ENCODE data around the gene PEX11G.
"Not testable (repeated sequence)": the region's sequence is repeated elsewhere in the genome, so short reads cannot be mapped to it uniquely, and the experiment has no call there.

The PEX11G gene

DNA sequence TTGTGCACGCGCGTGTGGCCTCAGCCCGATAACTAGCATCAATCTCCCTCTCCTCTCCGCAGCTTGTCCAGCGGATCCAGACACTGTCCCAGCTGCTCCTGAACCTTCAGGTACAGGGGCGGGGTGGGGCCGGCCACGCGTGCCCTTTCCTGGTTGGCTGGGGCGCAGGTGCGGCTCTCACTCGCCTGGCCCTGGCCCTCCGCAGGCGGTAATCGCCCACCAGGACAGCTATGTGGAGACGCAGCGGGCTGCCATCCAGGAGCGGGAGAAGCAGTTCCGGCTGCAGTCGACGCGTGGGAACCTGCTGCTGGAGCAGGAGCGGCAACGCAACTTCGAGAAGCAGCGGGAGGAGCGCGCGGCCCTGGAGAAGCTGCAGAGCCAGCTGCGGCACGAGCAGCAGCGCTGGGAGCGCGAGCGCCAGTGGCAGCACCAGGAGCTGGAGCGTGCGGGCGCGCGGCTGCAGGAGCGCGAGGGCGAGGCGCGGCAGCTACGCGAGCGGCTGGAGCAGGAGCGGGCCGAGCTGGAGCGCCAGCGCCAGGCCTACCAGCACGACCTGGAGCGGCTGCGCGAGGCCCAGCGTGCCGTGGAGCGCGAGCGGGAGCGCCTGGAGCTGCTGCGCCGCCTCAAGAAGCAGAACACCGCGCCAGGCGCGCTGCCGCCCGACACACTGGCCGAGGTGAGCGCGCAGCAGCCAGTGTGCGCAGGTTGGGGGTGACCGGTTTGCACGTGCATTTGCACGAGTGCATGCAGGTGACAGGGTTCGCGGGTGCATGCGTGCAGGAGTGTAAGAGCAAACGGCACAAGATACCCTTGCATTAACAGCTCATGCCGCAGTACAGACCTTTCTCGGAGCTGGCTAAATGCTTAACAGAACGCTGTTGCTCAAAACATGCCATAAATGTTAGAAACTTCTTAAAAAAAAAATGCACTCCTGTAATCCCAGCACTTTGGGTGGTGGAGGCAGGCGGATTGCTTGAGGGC, 21.5 kb downstream of the PEX11G start:
- no peak for DNase-seq (ENCODE audit: low read depth)

DNA sequence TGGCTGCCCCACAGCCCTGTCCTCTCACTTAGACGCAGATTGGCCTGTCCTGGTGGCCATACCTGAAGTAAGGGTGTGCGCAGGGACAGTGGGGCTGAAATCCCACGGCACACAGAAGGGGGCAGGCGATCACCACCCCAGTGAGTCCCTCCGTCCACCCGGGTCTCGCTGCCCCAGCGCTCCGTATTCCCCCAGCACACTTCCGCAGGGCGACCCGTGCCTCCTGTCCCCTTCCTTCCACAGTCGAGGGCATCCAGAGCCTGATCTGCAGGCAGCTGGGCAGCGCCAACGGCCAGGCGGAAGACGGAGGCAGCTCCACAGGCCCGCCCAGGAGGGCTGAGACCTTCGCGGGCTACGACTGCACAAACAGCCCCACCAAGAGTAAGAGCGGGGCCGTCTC, 25.3 kb downstream of the PEX11G start:
- no peak for DNase-seq (ENCODE audit: low read depth)

DNA sequence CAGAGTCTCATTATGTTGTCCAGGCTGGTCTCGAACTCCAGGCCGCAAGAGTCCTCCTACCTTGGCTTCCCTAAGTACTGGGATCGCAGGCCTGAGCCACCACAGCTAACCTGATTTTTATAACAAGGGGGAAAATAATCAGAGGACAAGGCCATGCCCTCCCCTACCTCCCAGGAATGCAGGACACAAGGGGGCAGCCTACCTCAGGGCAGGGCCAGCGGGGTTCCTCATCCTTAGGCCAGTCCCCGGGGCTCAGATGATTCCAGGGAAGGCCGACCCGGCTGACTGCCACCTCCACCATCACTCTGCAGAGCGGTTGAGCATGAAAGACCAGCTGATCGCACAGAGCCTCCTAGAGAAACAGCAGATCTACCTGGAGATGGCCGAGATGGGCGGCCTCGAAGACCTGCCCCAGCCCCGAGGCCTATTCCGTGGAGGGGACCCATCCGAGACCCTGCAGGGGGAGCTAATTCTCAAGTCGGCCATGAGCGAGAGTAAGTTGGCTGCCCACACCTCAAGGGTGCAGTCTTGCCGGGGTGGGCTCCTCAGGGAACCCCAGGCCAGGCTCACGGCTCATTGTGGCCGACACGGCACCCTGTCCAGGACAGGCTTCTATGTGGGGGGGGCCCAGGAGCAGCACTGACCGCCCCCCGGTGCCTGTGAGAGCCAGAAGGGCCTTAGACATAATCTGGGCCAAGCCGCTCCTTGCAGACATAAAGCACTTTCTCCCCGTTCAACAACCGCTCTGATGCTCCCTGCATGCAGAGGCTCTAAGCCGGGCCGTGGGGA, 26.8 kb downstream of the PEX11G start:
- DNase-seq (ENCODE audit: low read depth): no peak

DNA sequence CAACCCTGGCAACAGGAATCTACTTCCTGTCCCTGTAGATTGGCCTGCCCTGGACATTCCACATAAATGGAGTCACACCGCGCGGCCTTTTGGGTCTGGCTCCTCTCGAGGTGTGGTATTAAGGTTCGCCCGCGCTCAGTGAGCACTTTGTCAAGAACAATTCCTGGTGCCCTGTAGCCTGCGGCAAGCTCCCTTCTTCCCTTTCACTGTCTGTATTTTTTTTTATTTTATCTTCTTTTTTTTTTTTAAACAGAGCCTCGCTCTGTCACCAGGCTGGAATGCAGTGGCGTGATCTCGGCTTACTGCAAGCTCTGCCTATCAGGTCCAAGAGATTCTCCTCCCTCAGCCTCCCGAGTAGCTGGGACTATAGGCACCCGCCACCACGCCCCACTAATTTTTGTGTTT, 28.3 kb downstream of the PEX11G start:
- no peak for DNase-seq (ENCODE audit: low read depth)

DNA sequence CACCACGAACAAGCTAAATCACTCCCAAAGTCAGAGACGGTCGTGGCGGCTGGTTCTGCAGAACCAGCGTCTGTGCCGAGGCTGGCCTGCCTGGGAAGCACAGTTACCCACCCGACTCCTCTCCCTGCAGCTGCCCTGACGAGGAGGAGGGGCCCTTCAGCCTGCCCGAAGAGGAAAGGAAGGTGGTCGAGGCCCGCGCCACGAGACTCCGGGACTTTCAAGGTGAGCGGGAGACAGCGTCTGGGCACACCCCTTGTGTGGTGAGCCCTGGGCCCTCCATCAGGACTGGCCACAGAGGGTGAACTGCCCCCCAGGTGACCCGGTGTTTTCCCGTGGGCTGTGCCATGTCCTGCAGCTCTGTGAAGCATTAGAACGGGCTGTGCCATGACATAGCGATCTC, 29.1 kb downstream of the PEX11G start:
- no peak for DNase-seq (ENCODE audit: low read depth)

DNA sequence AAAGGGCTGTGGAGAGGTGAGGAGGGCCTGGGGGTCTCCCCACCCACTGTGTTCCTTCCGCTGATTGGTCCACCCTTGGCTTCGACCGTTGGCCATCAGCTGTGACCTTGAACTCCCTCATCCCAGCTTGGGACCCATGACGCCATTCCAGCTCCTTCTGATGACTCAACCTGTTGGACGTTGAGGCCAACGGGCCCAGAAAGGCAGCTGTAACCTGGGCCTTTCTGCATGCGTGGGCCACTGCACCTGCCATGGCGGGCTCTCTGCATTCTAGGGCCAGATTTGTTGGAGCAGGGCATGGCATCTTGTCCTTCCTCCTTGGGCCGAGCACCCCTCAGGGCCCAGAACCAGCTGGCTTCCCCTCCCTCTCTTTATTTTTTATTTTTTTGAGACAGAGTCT, 30.2 kb downstream of the PEX11G start:
- no peak for DNase-seq (ENCODE audit: low read depth)

DNA sequence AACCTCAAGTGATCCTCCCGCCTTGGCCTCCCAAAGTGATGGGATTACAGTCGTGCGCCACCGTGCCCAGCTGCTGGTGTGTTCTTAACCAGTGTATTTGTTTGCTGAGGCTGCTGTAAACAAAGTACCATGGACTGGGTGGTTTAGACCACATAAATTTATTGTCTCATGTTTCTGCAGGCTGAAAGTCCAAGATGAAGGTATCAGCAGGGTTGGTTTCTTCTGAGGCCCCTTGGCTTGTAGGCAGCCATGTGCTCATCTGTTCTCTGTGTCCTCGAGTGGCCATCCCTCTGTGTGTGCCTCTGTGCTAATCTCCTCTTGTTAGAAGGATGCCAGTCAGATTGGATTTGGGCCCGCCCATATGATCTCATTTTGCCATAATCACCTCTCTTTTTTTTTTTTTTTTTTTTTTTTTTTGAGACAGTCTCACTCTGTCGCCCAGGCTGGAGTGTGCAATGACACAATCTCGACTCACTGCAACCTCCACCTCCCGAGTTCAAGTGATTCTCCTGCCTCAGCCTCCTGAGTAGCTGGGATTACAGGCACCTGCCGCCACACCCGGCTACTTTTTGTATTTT, 31.8 kb downstream of the PEX11G start:
- DNase-seq (ENCODE audit: low read depth): no peak

DNA sequence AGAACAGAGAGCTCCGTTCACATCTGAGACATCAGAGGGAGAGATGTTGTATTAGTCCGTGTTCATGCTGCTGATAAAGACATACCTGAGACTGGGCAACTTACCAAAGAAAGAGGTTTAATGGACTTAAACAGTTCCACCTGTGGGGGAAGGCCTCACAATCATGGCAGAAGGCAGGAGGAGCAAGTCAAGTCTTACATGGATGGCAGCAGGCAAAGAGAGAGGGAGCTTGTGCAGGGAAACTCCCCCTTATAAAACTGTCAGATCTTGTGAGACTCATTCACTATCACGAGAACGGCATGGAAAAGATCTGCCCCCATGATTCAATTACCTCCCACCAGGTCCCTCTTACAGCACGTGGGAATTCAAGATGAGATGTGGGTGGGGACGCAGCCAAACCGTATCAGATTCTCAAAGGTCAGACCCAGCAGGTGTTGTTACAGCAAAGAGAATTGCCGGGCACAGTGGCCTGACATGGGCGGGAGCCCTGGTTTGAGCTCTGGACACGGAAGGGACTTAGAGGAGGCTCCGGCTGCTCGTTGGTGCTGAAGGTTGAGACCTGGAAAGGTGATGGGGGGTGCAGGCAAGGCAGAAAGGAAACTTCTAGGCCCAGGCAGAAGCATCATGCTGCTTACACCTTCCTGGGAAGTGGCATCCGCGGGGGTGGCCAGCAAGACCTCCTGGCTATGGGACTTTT, 33.1 kb downstream of the PEX11G start:
- no peak for DNase-seq (ENCODE audit: low read depth)

DNA sequence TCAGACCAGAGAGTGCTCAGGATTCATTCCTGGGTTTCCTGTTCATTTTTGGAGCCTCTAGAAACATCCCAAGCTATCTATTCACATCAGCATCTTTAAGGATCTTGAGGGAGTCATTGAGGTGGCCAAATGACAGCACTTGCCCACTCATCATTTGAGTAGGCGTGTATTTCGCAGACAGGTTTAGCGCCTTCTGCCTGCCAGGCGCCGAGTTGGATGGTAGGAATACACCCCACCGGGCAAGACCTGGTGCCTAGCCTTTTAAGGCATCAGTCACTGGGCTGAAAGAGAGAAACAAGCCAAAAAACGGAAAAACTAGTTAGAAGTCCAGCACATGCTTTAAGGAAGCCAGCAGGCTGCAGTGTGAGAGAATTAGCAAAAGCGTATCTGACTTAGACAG, 33.8 kb downstream of the PEX11G start:
- DNase-seq (ENCODE audit: low read depth): no peak

DNA sequence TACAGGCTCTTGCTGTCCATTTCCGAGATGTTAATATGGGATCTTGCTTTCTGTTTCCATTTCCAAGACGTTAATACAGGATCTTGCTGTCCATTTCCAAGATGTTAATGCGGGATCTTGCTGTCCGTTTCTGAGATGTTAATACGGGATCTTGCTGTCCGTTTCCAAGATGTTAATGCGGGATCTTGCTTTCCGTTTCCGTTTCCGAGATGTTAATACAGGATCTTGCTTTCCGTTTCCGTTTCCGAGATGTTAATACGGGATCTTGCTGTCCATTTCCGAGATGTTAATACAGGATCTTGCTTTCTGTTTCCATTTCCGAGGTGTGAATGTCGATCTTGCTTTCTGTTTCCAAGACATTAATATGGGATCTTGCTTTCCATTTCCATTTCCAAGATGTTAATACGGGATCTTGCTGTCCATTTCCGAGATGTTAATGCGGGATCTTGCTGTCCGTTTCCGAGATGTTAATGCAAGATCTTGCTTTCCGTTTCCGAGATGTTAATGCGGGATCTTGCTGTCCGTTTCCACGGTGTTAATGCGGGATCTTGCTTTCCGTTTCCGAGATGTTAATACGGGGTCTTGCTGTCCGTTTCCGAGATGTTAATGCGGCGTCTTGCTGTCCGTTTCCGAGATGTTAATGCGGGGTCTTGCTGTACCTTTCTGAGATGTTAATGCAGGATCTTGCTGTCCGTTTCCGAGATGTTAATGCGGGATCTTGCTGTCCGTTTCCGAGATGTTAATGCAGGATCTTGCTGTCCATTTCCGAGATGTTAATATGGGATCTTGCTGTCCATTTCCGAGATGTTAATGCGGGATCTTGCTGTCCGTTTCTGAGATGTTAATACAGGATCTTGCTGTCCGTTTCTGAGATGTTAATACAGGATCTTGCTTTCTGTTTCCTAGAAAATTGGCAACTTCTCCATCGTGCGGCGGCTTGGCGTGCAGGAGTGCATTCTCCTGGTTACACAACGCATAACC, 38.3 kb downstream of the PEX11G start:
- no peak for DNase-seq (ENCODE audit: low read depth)

DNA sequence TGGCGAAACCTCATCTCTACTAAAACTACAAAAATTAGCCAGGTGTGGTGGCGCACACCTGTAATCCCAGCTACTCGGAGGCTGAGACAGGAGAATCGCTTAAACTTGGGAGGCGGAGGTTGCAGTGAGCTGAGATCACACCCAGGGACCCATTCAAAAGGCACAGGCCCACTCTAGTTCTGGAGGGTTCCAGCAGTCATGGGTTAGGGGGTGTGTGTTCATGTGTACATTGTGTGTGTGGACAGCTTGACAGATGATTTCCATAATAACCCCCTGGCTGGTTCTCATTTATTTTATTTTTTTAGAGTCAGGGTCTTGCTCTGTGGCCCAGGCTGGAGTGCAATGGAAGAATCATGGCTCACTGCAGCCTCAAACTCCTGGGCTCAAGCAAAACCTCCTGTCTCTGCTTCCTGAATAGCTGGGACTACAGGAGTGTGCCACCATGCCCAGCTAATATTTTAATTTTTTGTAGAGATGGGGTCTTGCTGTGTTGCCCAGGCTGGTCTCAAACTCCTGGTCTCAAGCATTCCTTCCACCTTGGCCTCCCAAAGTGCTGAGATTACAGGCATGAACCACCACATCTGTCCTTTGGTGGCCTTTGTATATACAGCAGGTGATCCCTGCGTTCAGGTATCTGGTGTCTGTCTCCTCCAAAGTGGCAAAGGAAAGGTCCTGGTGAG, 39.3 kb downstream of the PEX11G start:
- DNase-seq (ENCODE audit: low read depth): not testable (repeated sequence)

DNA sequence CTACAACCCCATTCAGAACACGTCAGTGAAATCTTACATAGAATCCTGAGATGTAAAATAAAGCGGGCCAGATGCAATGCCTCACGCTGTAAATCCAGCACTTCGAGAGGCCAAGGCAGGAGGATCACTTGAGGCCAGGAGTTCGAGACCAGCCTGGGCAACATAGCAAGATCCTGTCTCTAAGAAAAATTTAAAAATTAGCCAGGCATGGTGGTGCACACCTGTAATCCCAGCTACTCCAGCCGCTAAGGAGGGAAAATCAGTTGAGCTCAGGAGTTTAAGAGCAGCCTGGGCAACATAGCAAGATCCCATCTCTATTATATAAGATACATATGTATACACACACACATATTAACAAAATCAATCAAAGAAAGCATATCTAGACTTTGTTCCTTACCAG, 41.2 kb downstream of the PEX11G start:
- no peak for DNase-seq (ENCODE audit: low read depth)

DNA sequence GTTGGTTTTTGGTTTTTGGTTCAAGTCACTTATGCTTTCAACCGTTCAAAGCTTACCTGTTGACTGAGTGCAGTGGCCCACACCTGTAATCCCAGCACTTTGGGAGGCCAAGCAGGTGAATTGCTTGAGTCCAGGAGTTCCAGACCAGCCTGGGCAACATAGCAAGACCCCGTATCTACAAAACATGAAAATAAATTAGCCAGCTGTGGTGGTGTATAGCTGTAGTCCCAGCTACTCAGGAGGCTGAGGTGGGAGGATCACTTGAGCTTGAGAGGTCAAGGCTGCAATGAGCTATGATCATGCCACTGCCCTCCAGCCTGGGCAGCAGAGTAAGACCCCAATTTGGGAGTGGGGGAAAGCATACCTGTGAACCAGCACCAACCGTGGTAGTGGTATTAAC, 43.7 kb downstream of the PEX11G start:
- DNase-seq (ENCODE audit: low read depth): no peak

DNA sequence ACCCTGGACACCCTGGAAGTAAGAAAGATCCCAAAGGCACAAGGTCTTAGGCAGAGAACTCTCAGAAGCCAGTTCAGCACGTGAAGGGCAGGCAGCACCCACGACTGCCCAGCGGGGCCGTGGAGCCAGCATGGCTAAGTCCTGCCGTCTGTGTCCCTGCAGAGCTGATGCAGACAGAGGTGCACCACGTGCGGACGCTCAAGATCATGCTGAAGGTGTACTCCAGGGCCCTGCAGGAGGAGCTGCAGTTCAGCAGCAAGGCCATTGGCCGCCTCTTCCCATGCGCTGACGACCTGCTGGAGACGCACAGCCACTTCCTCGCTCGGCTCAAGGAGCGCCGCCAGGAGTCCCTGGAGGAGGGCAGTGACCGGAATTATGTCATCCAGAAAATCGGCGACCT, 44.8 kb downstream of the PEX11G start:
- DNase-seq (ENCODE audit: low read depth): no peak

DNA sequence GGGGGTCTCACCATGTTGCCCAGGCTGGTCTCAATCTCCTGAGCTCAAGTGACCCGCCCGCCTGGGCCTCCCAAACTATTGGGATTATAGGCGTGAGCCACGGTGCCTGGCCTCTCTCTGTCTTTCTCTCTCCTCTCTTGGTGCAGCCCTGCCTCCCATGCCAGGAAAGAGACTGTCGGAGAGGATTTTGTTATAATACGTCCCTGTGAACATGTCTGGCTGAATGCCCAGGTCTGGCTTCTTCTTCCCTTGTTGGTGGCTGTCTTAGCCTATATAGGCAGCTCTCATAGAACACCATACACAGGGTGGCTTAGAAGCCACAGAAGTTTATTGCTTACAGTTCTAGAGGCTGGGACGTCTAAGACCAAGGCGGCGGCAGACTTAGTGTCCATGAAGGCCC, 46.4 kb downstream of the PEX11G start:
- DNase-seq (ENCODE audit: low read depth): no peak

DNA sequence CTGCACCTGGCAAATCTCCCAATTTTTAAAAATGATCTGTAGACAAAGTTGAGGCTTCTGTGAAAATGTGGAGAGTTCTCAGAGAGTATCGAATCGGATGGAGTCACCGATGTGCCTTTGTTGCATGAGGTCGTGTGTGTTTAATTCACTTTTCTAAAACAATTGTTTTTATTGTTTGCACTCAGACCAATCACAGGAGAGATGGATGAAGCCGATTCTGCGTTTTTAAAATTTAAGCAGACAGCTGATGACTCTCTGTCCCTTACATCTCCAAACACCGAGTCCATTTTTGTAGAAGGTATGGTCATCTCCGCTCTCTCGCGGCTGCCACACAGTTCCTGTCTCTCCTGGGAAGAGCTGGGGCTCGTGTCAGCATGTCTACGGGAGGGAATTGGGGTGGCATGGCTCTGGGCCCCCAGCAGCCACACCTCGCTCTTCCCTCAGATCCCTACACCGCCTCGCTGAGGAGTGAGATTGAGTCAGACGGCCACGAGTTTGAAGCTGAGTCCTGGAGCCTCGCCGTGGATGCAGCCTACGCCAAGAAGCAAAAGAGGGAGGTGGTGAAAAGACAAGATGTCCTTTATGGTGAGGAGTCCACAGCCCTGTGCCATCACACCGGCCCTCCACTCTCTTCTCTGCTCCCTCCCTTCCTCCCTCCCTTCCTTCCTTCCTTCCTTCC, 47.2 kb downstream of the PEX11G start:
- DNase-seq (ENCODE audit: low read depth): no peak

DNA sequence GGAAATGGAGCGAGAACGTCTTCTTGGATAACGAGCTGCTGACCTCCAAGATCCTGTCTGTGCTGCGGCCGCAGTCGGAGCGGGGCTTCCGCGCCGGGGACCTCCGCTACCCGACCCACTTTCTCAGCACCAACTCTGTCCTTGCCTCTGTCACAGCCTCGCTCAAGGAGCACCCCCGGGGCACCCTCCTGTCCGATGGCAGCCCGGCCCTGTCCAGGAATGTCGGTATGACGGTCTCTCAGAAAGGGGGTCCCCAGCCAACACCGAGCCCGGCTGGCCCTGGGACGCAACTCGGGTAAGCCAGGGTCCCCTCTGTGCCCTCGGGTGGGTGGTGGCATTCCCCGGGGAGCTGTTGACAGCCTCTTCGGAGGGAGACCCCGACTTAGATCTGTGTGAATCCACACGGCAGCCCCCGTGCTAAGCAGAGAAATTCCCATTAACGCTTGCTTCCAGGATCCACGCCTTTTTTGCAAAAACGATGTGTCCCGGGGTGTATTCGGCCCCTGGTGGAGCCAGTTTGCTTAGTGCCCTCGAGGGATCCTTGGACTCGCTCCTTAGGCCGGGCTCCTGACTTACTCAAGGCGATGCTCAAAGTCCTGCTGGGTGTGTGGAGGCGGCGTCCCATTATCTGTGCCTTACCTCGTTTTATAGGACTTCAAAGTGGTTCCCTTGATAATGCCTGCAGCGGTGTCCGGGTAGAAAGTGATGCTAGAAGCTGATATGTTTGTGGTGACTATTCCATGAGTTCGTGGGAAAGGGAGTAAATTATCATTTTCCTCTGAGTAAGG, 48.5 kb downstream of the PEX11G start:
- no peak for DNase-seq (ENCODE audit: low read depth)

DNA sequence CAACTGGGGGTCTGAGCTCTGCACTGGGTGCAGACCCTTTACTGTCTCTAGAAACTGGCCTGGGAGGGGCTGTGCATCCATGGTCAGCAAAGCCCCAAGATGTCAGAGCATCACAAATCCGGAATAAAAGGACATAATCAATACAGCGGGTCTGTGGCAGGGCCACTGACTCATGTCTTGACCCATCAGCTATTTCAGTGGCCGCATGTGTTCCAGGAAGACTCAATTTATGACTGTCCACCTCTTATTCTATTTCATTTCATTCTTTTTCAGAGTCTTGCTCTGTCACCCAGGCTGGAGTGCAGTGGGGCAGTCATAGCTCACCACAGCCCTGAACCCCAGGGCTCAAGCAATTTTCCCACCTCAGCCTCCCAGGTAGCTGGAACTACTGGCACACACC, 53.2 kb downstream of the PEX11G start:
- no peak for DNase-seq (ENCODE audit: low read depth)

DNA sequence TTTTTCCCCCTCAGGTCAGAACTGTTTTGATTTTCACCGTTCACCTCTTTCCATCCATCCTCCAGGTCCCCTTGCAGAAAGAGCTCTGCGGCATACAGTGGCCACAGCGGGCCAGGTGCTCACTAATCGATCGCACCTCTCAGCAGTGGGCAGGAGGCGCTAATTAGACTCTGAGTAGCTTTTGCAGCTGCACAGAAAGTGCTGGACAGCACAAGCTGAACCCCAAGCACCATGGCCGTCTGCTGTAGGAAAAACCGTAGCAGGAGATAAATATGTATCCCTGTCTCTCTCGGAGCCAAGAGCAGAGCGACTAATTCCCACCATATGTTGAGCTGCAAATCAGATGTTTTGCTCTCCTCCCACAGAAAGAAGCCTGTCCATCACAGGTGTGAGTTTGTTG, 54.4 kb downstream of the PEX11G start:
- no peak for DNase-seq (ENCODE audit: low read depth)
